HG03045 (cell line): ENCODE results near the gene WNT4.

ENCODE experiments used
- ATAC-seq: cut with Tn5 transposase; IDR thresholded peaks from one replicate; pipeline ENCODE4 v1.9.1; 2021; ENCODE audit warnings: mild to moderate bottlenecking, moderate library complexity; ENCODE audit not compliant: unreplicated experiment

WNT4 gene

GRCh38 chr1:22164841-22165808, 22.2 kb upstream of the WNT4 start:
- ATAC-seq, result no peak

GRCh38 chr1:22163564-22163963, 20.7 kb upstream of the WNT4 start:
- no peak for ATAC-seq

- ATAC-seq, result no peak
Measured at GRCh38 chr1:22163137-22163536, 20.2 kb upstream of the WNT4 start.

DNA sequence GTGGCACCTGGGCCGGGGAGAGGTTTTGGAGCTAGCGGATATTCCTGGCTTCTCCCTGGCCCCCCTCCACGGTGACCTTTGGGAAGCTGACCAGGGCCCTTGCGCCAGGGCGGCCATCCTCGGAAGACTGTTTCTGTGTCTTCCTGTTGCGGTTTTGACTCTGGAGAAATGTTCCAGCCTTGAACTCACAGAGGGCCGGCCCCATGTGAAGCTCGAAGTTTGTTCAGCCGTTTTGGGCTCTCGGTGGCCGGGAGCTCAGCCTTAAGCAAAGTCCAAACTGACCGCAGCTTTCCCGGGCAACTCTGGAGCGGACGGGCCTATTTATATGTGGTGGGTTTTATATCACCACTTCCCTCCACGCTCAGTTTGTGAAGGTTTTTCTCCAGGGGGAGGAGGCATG, 17.0 kb upstream of the WNT4 start:
- ATAC-seq, result no peak

- ATAC-seq, result no peak
Measured at GRCh38 chr1:22158654-22159053, 15.8 kb upstream of the WNT4 start.

GRCh38 chr1:22157359-22157966, 14.6 kb upstream of the WNT4 start:
- no peak for ATAC-seq

DNA sequence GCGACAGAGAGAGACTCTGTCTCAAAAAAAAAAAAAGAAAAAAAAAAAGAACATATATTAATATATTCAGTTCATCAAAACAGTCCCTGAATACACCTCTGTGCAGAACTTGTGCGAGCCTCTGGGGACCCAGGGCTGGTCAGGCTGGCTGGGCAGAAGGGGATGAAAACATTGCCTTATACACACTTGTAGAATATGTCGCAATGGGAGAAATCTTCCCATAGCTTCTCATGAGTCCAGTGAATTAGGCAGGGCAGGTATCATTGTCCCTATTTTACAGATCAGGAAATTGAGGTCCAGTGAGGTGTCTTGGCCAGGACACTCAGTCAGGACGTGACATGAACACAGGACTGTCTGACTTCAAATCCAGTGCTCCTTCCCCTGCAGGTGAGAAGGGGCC, 12.6 kb upstream of the WNT4 start:
- no peak for ATAC-seq

- no peak for ATAC-seq
Measured at GRCh38 chr1:22154626-22155025, 11.7 kb upstream of the WNT4 start.

- ATAC-seq, result no peak
Measured at GRCh38 chr1:22153660-22154437, 11.0 kb upstream of the WNT4 start.

GRCh38 chr1:22150923-22151322, 8.0 kb upstream of the WNT4 start:
- no peak for ATAC-seq

GRCh38 chr1:22142315-22143064, 407 bp downstream of the WNT4 start:
- peak; percentile 8 for ATAC-seq

DNA sequence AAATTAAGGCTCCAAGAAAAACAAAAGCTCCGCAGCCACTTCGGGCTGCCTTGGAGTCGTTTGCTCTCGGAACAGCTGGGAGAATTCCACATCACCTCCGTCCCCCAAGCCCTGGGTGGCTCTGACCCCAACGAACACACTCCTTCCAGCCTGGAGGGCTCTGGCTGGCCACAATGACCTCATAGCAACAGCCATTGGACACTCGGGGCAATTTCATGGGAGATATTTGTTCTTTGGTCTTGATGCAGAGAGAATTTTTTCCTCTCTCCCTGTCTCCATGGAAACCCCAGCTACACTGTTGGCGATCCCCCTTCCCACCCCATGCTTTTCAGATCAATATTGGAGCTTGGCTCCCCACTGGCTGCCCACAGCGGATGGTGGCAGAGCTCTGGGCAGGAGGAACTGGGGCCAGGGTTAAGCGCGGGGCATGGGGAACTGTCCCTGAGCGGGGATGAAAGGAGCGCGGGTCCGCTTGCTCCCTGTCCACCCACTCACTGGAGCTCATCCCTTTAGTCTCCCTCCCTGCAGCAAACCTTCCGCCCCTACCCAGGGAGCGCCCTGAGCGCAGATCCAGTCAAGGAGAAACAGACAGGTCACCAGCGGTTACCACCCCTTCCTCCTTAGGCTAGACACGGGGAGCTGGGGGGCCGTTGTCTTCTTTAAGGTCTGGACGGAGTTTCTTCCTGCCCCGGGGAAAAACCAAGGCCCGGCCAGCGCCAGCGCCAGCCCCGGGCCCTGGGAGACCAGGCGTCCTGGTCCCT, 1.2 kb downstream of the WNT4 start:
- no peak for ATAC-seq

DNA sequence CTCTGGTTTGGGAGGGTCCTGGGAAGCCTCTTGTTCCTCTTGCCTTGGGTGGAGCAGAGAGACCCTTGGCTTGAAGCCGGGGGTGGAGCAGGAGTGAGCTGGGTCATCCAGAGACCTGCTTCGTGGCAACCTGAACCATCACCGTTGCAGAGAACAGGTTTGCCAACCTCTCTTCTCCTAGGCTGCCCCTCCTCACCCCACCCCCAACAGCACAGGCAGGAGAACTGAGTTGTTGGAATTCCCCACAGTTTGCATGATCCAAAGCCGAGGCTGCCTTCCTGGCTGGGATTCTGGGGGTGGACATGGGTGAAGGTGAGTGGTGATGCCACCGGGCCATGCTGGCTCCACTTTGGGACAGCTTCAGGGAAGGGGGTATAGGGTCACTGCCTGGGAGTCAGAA, 2.2 kb downstream of the WNT4 start:
- no peak for ATAC-seq

GRCh38 chr1:22139817-22140216, 3.1 kb downstream of the WNT4 start:
- no peak for ATAC-seq

DNA sequence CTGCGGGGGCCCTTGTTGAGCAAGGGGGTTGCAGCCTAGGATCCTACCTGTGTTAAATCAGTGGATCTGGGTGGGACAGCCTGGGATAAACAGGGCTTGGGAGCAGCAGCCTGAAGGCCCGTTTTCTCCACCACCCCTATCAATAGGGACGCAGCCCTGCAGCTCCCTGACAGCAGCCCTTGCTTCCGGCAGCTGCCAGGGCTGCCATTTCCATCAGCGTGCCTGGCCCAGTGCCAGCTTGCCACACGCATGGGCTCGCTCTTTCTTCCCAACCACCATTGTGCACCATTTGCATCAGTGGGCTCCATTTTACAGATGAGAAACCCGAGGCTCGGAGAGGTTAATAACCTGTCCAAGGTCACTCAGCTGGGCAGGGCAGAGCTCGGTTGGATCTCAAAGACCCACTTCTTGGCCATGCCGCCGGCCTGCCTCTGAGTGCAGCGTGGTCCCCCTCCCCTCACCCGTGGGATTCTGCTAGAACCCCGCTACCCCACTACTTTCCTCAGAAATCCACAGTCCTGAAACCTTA, 3.8 kb downstream of the WNT4 start:
- no peak for ATAC-seq

DNA sequence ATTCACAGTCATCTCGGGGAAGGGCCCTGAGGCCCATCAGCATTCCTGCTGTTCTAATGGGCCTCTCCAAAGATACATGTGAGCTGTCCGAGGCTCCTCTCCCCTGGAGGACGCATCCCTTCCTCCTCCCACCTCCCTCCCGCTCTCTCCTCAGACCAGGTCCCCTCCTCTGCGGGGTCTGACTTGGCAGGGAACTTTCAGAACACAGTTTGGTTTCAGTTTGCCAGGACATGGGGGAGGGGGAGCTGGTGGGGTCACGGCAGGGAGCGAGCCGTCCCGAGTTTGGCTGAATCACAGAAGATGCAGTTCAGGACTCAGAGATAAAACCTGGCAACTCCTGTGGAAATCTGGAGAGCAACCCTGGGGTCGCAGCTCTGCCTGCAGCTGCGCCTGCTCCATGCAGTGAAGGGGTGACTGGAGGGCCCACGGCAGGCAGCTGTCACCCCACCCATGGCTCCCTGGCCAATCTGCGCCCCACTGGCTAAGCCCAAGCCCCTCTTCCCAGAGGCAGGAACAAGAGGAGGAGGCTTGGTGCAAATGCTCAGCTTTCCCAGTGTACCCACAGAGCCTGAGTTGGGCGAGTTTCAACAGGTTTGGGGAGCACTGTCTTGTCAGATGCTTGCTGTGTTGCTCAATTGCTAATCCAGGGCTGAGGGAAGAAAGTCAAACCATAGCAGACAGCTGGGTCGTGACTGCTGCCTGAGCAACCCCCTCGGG, 5.7 kb downstream of the WNT4 start:
- no peak for ATAC-seq

DNA sequence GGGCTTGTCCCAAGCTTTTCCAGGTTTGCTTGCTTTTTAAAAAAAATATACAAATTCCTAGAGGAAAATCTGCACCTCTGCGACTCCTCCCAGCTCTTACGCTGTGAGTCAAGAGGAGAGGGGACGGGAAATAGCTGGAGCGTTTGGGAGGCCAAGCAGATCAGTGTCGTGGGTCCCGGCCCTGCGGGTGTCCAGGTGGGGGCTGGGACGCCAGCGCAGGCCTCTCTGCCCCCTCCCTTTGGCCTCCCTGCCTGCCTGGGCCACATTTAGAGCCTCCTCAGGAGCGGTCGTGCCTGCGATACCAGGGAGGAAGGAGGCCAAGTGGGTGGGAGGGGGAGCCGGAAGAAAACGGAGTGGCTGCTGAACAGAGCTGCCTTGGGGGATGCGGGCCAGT, 9.0 kb downstream of the WNT4 start:
- no peak for ATAC-seq

DNA sequence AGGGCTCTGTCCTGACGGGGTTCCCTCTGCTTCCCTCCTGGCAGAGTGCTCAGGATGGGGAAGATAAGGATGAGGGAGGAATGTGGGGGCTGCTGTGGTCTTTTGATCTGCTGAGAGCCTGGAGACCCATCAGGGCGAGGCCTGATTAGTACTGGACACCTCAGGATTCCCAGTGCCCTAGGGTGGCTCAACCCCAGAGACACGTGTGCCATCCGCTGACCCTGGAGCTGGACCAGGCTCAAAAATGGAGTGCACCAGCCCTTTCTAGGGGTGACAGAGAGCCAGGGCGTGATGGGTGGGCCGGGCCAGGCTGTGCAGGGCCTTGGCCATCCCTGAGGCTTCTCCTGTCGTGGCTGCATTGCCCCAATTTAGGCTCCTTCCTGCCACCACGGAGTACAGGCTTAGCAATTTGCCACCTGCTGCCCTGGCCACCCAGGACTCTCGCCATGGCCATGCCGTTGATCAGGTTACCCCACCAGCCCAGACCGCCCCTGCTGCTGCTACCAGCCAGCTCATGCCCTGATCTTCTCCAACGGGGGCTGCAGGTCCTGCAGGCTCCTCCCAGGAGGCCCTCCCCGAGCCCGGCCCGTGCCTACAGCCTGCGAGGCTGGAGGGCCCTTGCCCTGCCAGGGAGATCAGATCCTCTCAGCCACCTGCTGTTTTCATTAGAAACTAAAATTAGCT, 9.5 kb downstream of the WNT4 start:
- no peak for ATAC-seq
